PC-3 (cell line): ENCODE data around the gene PRR12. TPM values are rescaled to one million over a fixed set of nuclear protein-coding genes. Genes with fewer than 3 reads are reported as not detected.

Experiments
- ATAC-seq: fragments of 200-7000 bp; cut with Tn5 transposase; 2 replicates; pipeline ENCODE4 v1.9.1; 2020; ENCODE audit warnings: mild to moderate bottlenecking, moderate library complexity
- BruUV-seq: library from RNA; stranded (reverse); fragments of 400-500 nt; replicated peaks from 2 replicates; lab custom pipeline; 2021; lab: Mats Ljungman, UMichigan
- CTCF ChIA-PET: fragments of 300-600 bp; sonication (Branson Sonifier 250); formaldehyde crosslinking; loops from one replicate; lab custom pipeline; 2022; ENCODE audit warnings: antibody characterized with exemption; lab: Charles Lee
- POLR2A ChIA-PET: fragments of 300-600 bp; sonication (Branson Sonifier 250); formaldehyde crosslinking; loops from one replicate; lab custom pipeline; 2022; ENCODE audit warnings: antibody characterized with exemption; ENCODE audit not compliant: unreplicated experiment; lab: Charles Lee
- DNase-seq: peaks from one replicate; pipeline ENCODE4 v3.0.0-alpha.2; 2015
- H2AFZ ChIP-seq: fragments of 300-600 bp; sonication (generic); 2 replicates; pipeline ENCODE4 v1.6.0; 2016; ENCODE audit warnings: antibody characterized with exemption, low read length
- H3F3A ChIP-seq: fragments of 300-600 bp; sonication (generic); one replicate; pipeline ENCODE4 v1.6.0; 2017; ENCODE audit warnings: antibody characterized with exemption, low read length, control low read depth, mild to moderate bottlenecking; ENCODE audit not compliant: unreplicated experiment
- H3K27ac ChIP-seq: fragments of 300-600 bp; sonication (generic); 2 replicates; pipeline ENCODE4 v1.5.1; 2016; ENCODE audit warnings: mild to moderate bottlenecking, low read length
- H3K27me3 ChIP-seq: fragments of 300-600 bp; sonication (generic); 2 replicates; pipeline ENCODE4 v1.6.1; 2016; ENCODE audit warnings: low read length, mixed read lengths
- H3K36me3 ChIP-seq: fragments of 300-600 bp; sonication (generic); 2 replicates; pipeline ENCODE4 v1.6.1; 2016; ENCODE audit warnings: low read depth, mixed run types, low read length, mixed read lengths
- H3K4me1 ChIP-seq: fragments of 300-600 bp; sonication (generic); 2 replicates; pipeline ENCODE4 v1.5.1; 2016; ENCODE audit warnings: low read length; ENCODE audit not compliant: insufficient read depth
- H3K4me2 ChIP-seq: fragments of 300-600 bp; sonication (generic); 2 replicates; pipeline ENCODE4 v1.6.0; 2016; ENCODE audit warnings: low read length
- H3K4me3 ChIP-seq: fragments of 300-600 bp; sonication (generic); 2 replicates; pipeline ENCODE4 v1.5.1; 2016; ENCODE audit warnings: mild to moderate bottlenecking, low read length, mixed read lengths
- H3K79me2 ChIP-seq: fragments of 300-600 bp; sonication (generic); 2 replicates; pipeline ENCODE4 v1.6.1; 2017; ENCODE audit warnings: low read length, mixed read lengths
- H3K9ac ChIP-seq: fragments of 300-600 bp; sonication (generic); 2 replicates; pipeline ENCODE4 v1.6.0; 2016; ENCODE audit warnings: mild to moderate bottlenecking, low read length
- H3K9me2 ChIP-seq: fragments of 300-600 bp; sonication (generic); replicated peaks from 2 replicates; pipeline ENCODE4 v1.6.1; 2016; ENCODE audit warnings: mixed run types, low read length, mixed read lengths
- H3K9me3 ChIP-seq: fragments of 300-600 bp; sonication (generic); 2 replicates; pipeline ENCODE4 v1.6.1; 2016; ENCODE audit warnings: low read length, mixed read lengths
- H4K20me1 ChIP-seq: fragments of 300-600 bp; sonication (generic); 2 replicates; pipeline ENCODE4 v1.6.1; 2016; ENCODE audit warnings: low read length, mixed read lengths
- CTCF ChIP-seq: fragments of 300-600 bp; sonication (generic); conservative IDR thresholded peaks from 2 replicates; pipeline ENCODE4 v1.5.1; 2017; ENCODE audit warnings: antibody characterized with exemption, low read depth, mild to moderate bottlenecking, low read length
- EZH2 ChIP-seq: fragments of 300-600 bp; sonication (generic); IDR thresholded peaks from one replicate; pipeline ENCODE4 v1.6.1; 2017; ENCODE audit warnings: antibody characterized with exemption, mild to moderate bottlenecking, low read length; ENCODE audit not compliant: unreplicated experiment
- EZH2phosphoT487 ChIP-seq: fragments of 300-600 bp; sonication (generic); IDR thresholded peaks from 2 replicates; pipeline ENCODE4 v1.6.1; 2018; ENCODE audit warnings: mild to moderate bottlenecking, antibody characterized with exemption, low read length, borderline replicate concordance
- intact Hi-C: fragments of 100-400 bp; cut with micrococcal nuclease; formaldehyde crosslinking; loops from 2 replicates; pipeline ENCODE4 v1.9.0; 2023
- total RNA-seq: library from RNA; depleted of rRNA; stranded (reverse); fragments of >200 nt; gene quantifications from 2 replicates; pipeline ENCODE4 v1.2.3, GENCODE V29; 2014

PRR12 gene
- total RNA-seq, 1 experiment from 2014 or later: 14.6 TPM

GRCh38 chr19:49637821-49638738, 47.1 kb downstream of the PRR12 start:
- CTCF ChIA-PET: interaction anchor here (0.6 kb wide), 1 partner anchor 43 kb away, joined by 6 read pairs; no protein-coding TSS in a partner anchor
- Histone ChIP-seq H3K9me2 (no peaks in the 10 kb centered on the region), H3K27me3 (no peaks in the 10 kb centered on the region), H3K27ac (peak overlapping the region; percentile 50), H2AFZ (peak overlapping the region; percentile 29), H3F3A (peaks cover 3% of the 10 kb centered on the region), H3K4me3 (peak overlapping the region; percentile 58), H3K36me3 (no peaks in the 10 kb centered on the region), H3K4me2 (peak overlapping the region; percentile 96), H3K9me3 (no peaks in the 10 kb centered on the region), H4K20me1 (no peaks in the 10 kb centered on the region), H3K4me1 (peaks cover 38% of the 10 kb centered on the region), H3K9ac (peak overlapping the region; percentile 29), H3K79me2 (peaks cover 19% of the 10 kb centered on the region)
- POLR2A ChIA-PET: no interaction called here
- TF ChIP-seq CTCF (no peak), EZH2phosphoT487 (no peak)
- BruUV-seq: no TSS peak
- DNase-seq: peak; percentile 87
- peak; percentile 18 for ATAC-seq
- intact Hi-C loops: no loop called here

GRCh38 chr19:49639401-49640112, 48.6 kb downstream of the PRR12 start:
- intact Hi-C loops: loop anchor here (1.0 to 2.0 kb wide), 5 partner anchors 25 to 143 kb away; partner anchors contain the start of genes BCL2L12, IRF3 and RPS11
- no peak for ATAC-seq

More at GRCh38 chr19:49639401-49640112, 48.6 kb downstream of the PRR12 start:
- H3K9me2 ChIP-seq: no peaks in the 10 kb centered on the region
- POLR2A ChIA-PET: interaction anchor here (0.6 to 1.6 kb wide), 12 partner anchors 22 to 497 kb away, joined by 3 to 21 read pairs (median 4); partner anchors contain the start of genes BCL2L12, IRF3, NOSIP and RCN3
- H3K27ac ChIP-seq: peak overlapping the region; percentile 41
- peak overlapping the region; percentile 51 for H2AFZ ChIP-seq
- H4K20me1 ChIP-seq: no peaks in the 10 kb centered on the region
- peaks cover 2% of the 10 kb centered on the region; the same call in 1 of the 2 replicates for H3K36me3 ChIP-seq
- peak overlapping the region; percentile 78 for H3K9ac ChIP-seq
- peaks cover 3% of the 10 kb centered on the region for H3F3A ChIP-seq
- peaks cover 52% of the 10 kb centered on the region for H3K4me1 ChIP-seq
- no peak for TF ChIP-seq EZH2phosphoT487
- no peak for TF ChIP-seq CTCF
- TF ChIP-seq EZH2: no peak
- H3K4me2 ChIP-seq: peak overlapping the region; percentile 96
- H3K79me2 ChIP-seq: peaks cover 34% of the 10 kb centered on the region
- CTCF ChIA-PET: interaction anchor here (0.7 to 1.0 kb wide), 4 partner anchors 37 to 92 kb away, joined by 3 to 4 read pairs (median 4); no protein-coding TSS in a partner anchor
- no TSS peak for BruUV-seq
- peak overlapping the region; percentile 75 for H3K4me3 ChIP-seq
- H3K27me3 ChIP-seq: no peaks in the 10 kb centered on the region
- H3K9me3 ChIP-seq: no peaks in the 10 kb centered on the region
- no peak for DNase-seq
